ENCODE measurements around the gene KRT32. TPM values are rescaled to one million over a fixed set of nuclear protein-coding genes. Genes with fewer than 3 reads are reported as not detected.

The KRT32 gene
- total and polyA plus RNA-seq, 4 donors: not detected

DNA sequence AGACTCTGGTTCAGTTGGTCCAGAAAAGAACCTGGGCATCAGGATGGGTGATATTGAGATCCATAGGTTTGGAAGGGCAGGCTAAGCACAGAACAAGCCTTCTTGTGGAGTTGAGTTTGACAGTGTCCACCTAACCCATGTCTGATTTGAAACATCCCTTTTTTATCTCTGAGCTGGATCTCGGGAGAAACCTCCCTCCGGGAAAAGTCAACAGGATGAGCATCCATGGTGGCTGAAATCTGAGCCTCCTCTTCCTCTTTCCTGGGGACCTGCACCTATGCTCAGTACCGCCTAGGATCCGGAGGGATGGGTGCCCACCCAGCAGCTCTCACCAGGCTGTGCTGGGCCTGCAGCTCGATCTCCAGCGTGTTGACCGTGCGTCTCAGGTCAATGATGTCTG, 3.4 kb downstream of the KRT32 start:
- H3K27ac ChIP-seq (ENCODE audit: low read depth in 1 of 2, low read length in 1 of 2): no peak overlapping the region
- H3K4me1 ChIP-seq (ENCODE audit: control insufficient read depth in 5 of 5, insufficient read depth in 5 of 5, low read length in 5 of 5): peaks cover 0 to 4% (median 0%) of the 10 kb centered on the region in 5 donors
- no peaks in the 10 kb centered on the region for H3K36me3 ChIP-seq (ENCODE audit: control insufficient read depth in 4 of 4, insufficient read depth in 4 of 4, low read length in 4 of 4)
- no peaks in the 10 kb centered on the region for H3K27me3 ChIP-seq (ENCODE audit: control insufficient read depth in 3 of 3, insufficient read depth in 3 of 3, low read length in 2 of 3)
- DNase-seq: no peak
- WGBS, 2 donors: 92 to 97% methylated on average over 8 of the region's 8 CpGs
- no peak for ATAC-seq (ENCODE audit: insufficient read depth, low FRiP score)
- peaks cover 0 to 5% (median 3%) of the 10 kb centered on the region in 4 donors for H3K9me3 ChIP-seq (ENCODE audit: control insufficient read depth in 4 of 4, insufficient read depth in 3 of 4, low read length in 3 of 4)
- H3K4me3 ChIP-seq: no peak overlapping the region
- no peak for TF ChIP-seq CTCF (IDR thresholded peaks at IDR 0.05; ENCODE audit: control extremely low read depth, extremely low read depth)
- H3K9ac ChIP-seq (ENCODE audit: insufficient read depth in 1 of 2, low read length in 2 of 2): no peak overlapping the region

GRCh38 chr17:41462705-41463104, 4.5 kb downstream of the KRT32 start:
- Histone ChIP-seq H3K27me3 (ENCODE audit: control insufficient read depth in 3 of 3, insufficient read depth in 3 of 3, low read length in 2 of 3) (no peaks in the 10 kb centered on the region), H3K4me3 (no peak overlapping the region), H3K27ac (ENCODE audit: low read depth in 1 of 2, low read length in 1 of 2) (no peak overlapping the region), H3K4me1 (ENCODE audit: control insufficient read depth in 5 of 5, insufficient read depth in 5 of 5, low read length in 5 of 5) (peaks cover 0 to 4% (median 0%) of the 10 kb centered on the region in 5 donors), H3K9me3 (ENCODE audit: control insufficient read depth in 4 of 4, insufficient read depth in 3 of 4, low read length in 3 of 4) (peaks cover 0 to under 1% (median 0%) of the 10 kb centered on the region in 4 donors), H3K9ac (ENCODE audit: insufficient read depth in 1 of 2, low read length in 2 of 2) (no peak overlapping the region), H3K36me3 (ENCODE audit: control insufficient read depth in 4 of 4, insufficient read depth in 4 of 4, low read length in 4 of 4) (no peaks in the 10 kb centered on the region)
- 83 to 84% methylated on average over 15 of the region's 15 CpGs for WGBS, 2 donors
- TF ChIP-seq CTCF (IDR thresholded peaks at IDR 0.05; ENCODE audit: control extremely low read depth, extremely low read depth): no peak
- ATAC-seq (ENCODE audit: insufficient read depth, low FRiP score): no peak
- no peak for DNase-seq

- WGBS, 2 donors: 84 to 91% methylated on average over 4 of the region's 4 CpGs
Observed at GRCh38 chr17:41457676-41458075, 9.5 kb downstream of the KRT32 start.

More at GRCh38 chr17:41457676-41458075, 9.5 kb downstream of the KRT32 start:
- no peaks in the 10 kb centered on the region for H3K4me1 ChIP-seq (ENCODE audit: control insufficient read depth in 5 of 5, insufficient read depth in 5 of 5, low read length in 5 of 5)
- DNase-seq (no peak), ATAC-seq (ENCODE audit: insufficient read depth, low FRiP score) (no peak)
- TF ChIP-seq CTCF (IDR thresholded peaks at IDR 0.05; ENCODE audit: control extremely low read depth, extremely low read depth): no peak
- H3K4me3 ChIP-seq: no peak overlapping the region
- no peak overlapping the region for H3K9ac ChIP-seq (ENCODE audit: insufficient read depth in 1 of 2, low read length in 2 of 2)
- no peak overlapping the region for H3K27ac ChIP-seq (ENCODE audit: low read depth in 1 of 2, low read length in 1 of 2)
- H3K27me3 ChIP-seq (ENCODE audit: control insufficient read depth in 3 of 3, insufficient read depth in 3 of 3, low read length in 2 of 3): no peaks in the 10 kb centered on the region
- H3K36me3 ChIP-seq (ENCODE audit: control insufficient read depth in 4 of 4, insufficient read depth in 4 of 4, low read length in 4 of 4): no peaks in the 10 kb centered on the region
- H3K9me3 ChIP-seq (ENCODE audit: control insufficient read depth in 4 of 4, insufficient read depth in 3 of 4, low read length in 3 of 4): no peaks in the 10 kb centered on the region
